Neural progenitor cell (in vitro differentiated cells): ENCODE measurements around the gene CSRP1. TPM values are rescaled to one million over a fixed set of nuclear protein-coding genes. Genes with fewer than 3 reads are reported as not detected.

Experiments used
- DNase-seq: peaks from one replicate; pipeline ENCODE4 v3.0.0-alpha.2; 2016; ENCODE audit warnings: low spot score
- H2AFZ ChIP-seq: fragments of 200-600 bp; sonication (generic); replicated peaks from 2 replicates; pipeline ENCODE4 v1.6.1; 2016; ENCODE audit warnings: antibody characterized with exemption
- H3F3A ChIP-seq: fragments of 200-600 bp; sonication (generic); 2 replicates; pipeline ENCODE4 v1.6.1; 2016; ENCODE audit warnings: antibody characterized with exemption, low read depth
- H3K27ac ChIP-seq: fragments of 200-600 bp; sonication (generic); 2 replicates; pipeline ENCODE4 v1.5.1; 2016; ENCODE audit warnings: mild to moderate bottlenecking
- H3K27me3 ChIP-seq: fragments of 200-600 bp; sonication (generic); 2 replicates; pipeline ENCODE4 v1.6.1; 2016; ENCODE audit warnings: mild to moderate bottlenecking, moderate library complexity
- H3K36me3 ChIP-seq: fragments of 200-600 bp; sonication (generic); 2 replicates; pipeline ENCODE4 v1.5.1; 2016
- H3K4me1 ChIP-seq: fragments of 200-600 bp; sonication (generic); 2 replicates; pipeline ENCODE4 v1.6.1; 2016; ENCODE audit warnings: mixed run types
- H3K4me2 ChIP-seq: fragments of 200-600 bp; sonication (generic); 2 replicates; pipeline ENCODE4 v1.6.1; 2016
- H3K4me3 ChIP-seq: fragments of 200-600 bp; sonication (generic); 2 replicates; pipeline ENCODE4 v1.5.1; 2016
- H3K79me2 ChIP-seq: fragments of 200-600 bp; sonication (generic); 2 replicates; pipeline ENCODE4 v1.6.1; 2016; ENCODE audit warnings: low read depth
- H3K9ac ChIP-seq: fragments of 200-600 bp; sonication (generic); 2 replicates; pipeline ENCODE4 v1.6.1; 2016
- H3K9me3 ChIP-seq: fragments of 200-600 bp; sonication (generic); 2 replicates; pipeline ENCODE4 v1.5.1; 2016; ENCODE audit warnings: low read depth
- H4K20me1 ChIP-seq: fragments of 200-600 bp; sonication (generic); 2 replicates; pipeline ENCODE4 v1.6.1; 2016; ENCODE audit warnings: low read depth
- H3K27ac Mint-ChIP-seq: 3 replicates; pipeline ENCODE4 v1.8.0; 2021; ENCODE audit warnings: mixed read lengths
- H3K27me3 Mint-ChIP-seq: 2 replicates; pipeline ENCODE4 v1.8.0; 2022; ENCODE audit warnings: low read depth, mild to moderate bottlenecking, inconsistent platforms, moderate library complexity, mixed read lengths; ENCODE audit not compliant: insufficient read depth
- H3K36me3 Mint-ChIP-seq: 3 replicates; pipeline ENCODE4 v1.8.0; 2021; ENCODE audit warnings: mixed read lengths
- H3K4me1 Mint-ChIP-seq: 3 replicates; pipeline ENCODE4 v1.8.0; 2021; ENCODE audit warnings: mixed read lengths
- H3K4me3 Mint-ChIP-seq: 3 replicates; pipeline ENCODE4 v1.8.0; 2021; ENCODE audit warnings: mild to moderate bottlenecking, moderate library complexity, mixed read lengths
- H3K9me3 Mint-ChIP-seq: 3 replicates; pipeline ENCODE4 v1.8.0; 2020; ENCODE audit warnings: mixed read lengths
- EZH2 ChIP-seq: fragments of 200-600 bp; sonication (generic); IDR thresholded peaks from 2 replicates; pipeline ENCODE4 v1.6.1; 2017; ENCODE audit warnings: antibody characterized with exemption, mild to moderate bottlenecking, moderate library complexity
- EZH2phosphoT487 ChIP-seq: fragments of 200-600 bp; sonication (generic); IDR thresholded peaks from 2 replicates; pipeline ENCODE4 v1.6.1; 2017; ENCODE audit warnings: antibody characterized with exemption
- total RNA-seq: library from RNA; depleted of rRNA; stranded (reverse); fragments of >200 nt; gene quantifications from 2 replicates; pipeline ENCODE4 v1.2.3, GENCODE V29; 2015; ENCODE audit warnings: low replicate concordance
- TF ChIP-seq, protein P1 (sequence below): fragments of 200-600 bp; sonication (generic); IDR thresholded peaks from 2 replicates; pipeline ENCODE4 v1.5.1; 2017; ENCODE audit warnings: antibody characterized with exemption, mild to moderate bottlenecking

CSRP1 gene
- total RNA-seq, 1 donor from 2014 or later: 2.5 TPM

DNA sequence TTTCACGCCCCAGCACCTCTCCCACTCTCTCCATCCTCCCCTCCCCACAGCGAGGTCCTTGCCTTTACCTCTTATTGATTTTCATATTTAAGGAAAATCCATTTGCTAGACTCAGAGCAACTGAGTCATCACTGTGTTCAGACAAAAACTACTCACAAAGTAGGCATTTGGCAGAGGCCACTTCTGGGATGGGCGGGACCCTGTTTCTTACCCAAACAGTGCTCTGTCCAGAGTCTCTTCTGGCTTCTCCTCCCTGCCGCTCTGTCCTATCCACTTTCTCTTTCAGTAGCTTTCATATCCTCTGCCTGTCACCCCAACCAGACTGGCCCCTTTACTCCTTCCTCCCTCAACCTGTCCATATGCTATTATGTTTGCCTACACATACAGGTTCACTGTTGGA, 29.6 kb upstream of the CSRP1 start:
- Histone ChIP-seq H3K27ac (no peak overlapping the region), H3K4me2 (no peak overlapping the region), H3K4me1 (peaks cover 24% of the 10 kb centered on the region), H2AFZ (no peak overlapping the region), H3K36me3 (no peaks in the 10 kb centered on the region), H4K20me1 (peaks cover 13% of the 10 kb centered on the region), H3F3A (peaks cover 18% of the 10 kb centered on the region), H3K9me3 (no peaks in the 10 kb centered on the region), H3K79me2 (no peaks in the 10 kb centered on the region), H3K9ac (no peak overlapping the region), H3K4me3 (no peak overlapping the region), H3K27me3 (peaks cover 56% of the 10 kb centered on the region)
- H3K27ac Mint-ChIP-seq: no peak overlapping the region
- peaks cover 35% of the 10 kb centered on the region for H3K27me3 Mint-ChIP-seq
- TF ChIP-seq, protein P1, sequence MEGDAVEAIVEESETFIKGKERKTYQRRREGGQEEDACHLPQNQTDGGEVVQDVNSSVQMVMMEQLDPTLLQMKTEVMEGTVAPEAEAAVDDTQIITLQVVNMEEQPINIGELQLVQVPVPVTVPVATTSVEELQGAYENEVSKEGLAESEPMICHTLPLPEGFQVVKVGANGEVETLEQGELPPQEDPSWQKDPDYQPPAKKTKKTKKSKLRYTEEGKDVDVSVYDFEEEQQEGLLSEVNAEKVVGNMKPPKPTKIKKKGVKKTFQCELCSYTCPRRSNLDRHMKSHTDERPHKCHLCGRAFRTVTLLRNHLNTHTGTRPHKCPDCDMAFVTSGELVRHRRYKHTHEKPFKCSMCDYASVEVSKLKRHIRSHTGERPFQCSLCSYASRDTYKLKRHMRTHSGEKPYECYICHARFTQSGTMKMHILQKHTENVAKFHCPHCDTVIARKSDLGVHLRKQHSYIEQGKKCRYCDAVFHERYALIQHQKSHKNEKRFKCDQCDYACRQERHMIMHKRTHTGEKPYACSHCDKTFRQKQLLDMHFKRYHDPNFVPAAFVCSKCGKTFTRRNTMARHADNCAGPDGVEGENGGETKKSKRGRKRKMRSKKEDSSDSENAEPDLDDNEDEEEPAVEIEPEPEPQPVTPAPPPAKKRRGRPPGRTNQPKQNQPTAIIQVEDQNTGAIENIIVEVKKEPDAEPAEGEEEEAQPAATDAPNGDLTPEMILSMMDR: no peak
- no peak for TF ChIP-seq EZH2phosphoT487
- TF ChIP-seq EZH2: no peak
- peaks cover 41% of the 10 kb centered on the region for H3K4me1 Mint-ChIP-seq
- no peak overlapping the region for H3K4me3 Mint-ChIP-seq
- peaks cover 2% of the 10 kb centered on the region for H3K9me3 Mint-ChIP-seq
- DNase-seq: no peak
- no peaks in the 10 kb centered on the region for H3K36me3 Mint-ChIP-seq

DNA sequence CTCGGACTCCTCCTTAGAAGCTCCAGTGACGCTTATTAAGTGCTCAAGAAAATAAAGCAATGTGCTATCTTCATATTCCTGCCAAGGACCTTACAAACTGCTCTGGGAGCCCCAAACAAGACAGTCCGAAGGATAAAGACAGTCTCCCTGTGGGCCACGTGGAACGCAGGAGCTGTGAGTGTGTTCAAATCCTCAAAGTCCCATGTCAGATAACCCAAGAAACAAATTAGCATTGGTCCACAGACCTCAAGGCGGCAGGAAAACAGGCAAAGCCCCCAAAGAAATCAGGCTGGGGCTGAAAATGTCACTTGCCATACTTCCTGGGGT, 29.0 kb upstream of the CSRP1 start:
- H3K27ac Mint-ChIP-seq: no peak overlapping the region
- Histone ChIP-seq H3F3A (peaks cover 17% of the 10 kb centered on the region), H3K36me3 (no peaks in the 10 kb centered on the region), H3K4me3 (no peak overlapping the region), H3K27me3 (peaks cover 49% of the 10 kb centered on the region), H3K27ac (no peak overlapping the region), H2AFZ (no peak overlapping the region), H3K79me2 (no peaks in the 10 kb centered on the region), H3K9me3 (no peaks in the 10 kb centered on the region), H4K20me1 (peaks cover 12% of the 10 kb centered on the region), H3K9ac (no peak overlapping the region), H3K4me1 (peaks cover 24% of the 10 kb centered on the region), H3K4me2 (no peak overlapping the region)
- no peak for TF ChIP-seq EZH2
- TF ChIP-seq EZH2phosphoT487: no peak
- TF ChIP-seq, protein P1: no peak
- H3K9me3 Mint-ChIP-seq: peaks cover 2% of the 10 kb centered on the region
- no peak for DNase-seq
- H3K27me3 Mint-ChIP-seq: peaks cover 31% of the 10 kb centered on the region
- no peaks in the 10 kb centered on the region for H3K36me3 Mint-ChIP-seq
- no peak overlapping the region for H3K4me3 Mint-ChIP-seq
- H3K4me1 Mint-ChIP-seq: peaks cover 39% of the 10 kb centered on the region

DNA sequence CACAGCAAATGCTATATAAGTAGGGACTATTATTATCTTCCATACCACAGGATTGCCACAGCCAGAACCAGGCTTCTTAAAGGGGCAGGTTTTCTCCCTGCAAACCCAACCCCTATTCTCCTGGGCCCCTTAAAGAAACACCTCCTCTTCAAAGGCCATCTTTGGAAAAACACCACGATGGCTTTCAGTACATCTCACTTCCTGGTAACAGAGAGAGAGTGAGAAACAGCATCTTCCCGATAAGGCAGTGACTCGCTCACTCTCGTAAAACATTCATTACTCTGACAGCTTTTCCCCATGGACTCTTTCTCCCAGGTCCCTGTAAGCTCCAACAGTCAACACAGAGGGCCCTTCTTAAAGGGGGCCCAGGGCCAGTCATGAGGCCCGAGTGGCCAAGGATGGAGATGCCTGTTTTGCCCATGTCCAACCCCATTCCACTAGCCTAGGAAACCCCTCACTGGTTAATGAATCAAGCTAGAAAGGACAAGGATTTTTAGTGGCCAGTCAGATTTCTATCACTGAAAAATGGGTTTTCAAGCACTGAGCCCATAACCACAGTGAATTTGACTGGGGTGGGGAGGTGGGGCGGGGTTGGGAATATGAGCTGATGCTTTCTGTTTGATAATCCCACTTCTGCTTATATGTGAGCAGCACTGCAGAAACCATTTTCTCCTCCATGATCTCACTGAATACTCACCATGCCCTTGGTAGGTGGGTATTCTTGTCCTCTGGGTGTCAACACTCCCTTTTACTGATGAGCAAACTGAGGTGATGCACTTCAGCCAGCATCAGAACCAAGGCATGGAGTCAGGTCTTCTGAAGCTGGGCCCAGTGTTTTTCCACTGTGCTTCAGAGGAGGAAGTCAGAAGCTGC, 28.4 kb upstream of the CSRP1 start:
- H3K79me2 ChIP-seq: no peaks in the 10 kb centered on the region
- no peaks in the 10 kb centered on the region for H3K36me3 Mint-ChIP-seq
- peaks cover 2% of the 10 kb centered on the region for H3K9me3 Mint-ChIP-seq
- TF ChIP-seq EZH2phosphoT487: no peak
- TF ChIP-seq EZH2: no peak
- TF ChIP-seq, protein P1: no peak
- H3K36me3 ChIP-seq: no peaks in the 10 kb centered on the region
- H2AFZ ChIP-seq: no peak overlapping the region
- H3F3A ChIP-seq: peaks cover 11% of the 10 kb centered on the region
- H3K4me3 Mint-ChIP-seq: no peak overlapping the region
- peaks cover 18% of the 10 kb centered on the region for H3K4me1 ChIP-seq
- H3K4me2 ChIP-seq: no peak overlapping the region
- H4K20me1 ChIP-seq: peaks cover 6% of the 10 kb centered on the region
- H3K27ac Mint-ChIP-seq: peak overlapping the region; percentile 59
- no peaks in the 10 kb centered on the region for H3K9me3 ChIP-seq
- H3K27me3 ChIP-seq: peaks cover 43% of the 10 kb centered on the region
- H3K9ac ChIP-seq: no peak overlapping the region
- H3K27ac ChIP-seq: no peak overlapping the region
- no peak for DNase-seq
- peaks cover 26% of the 10 kb centered on the region for H3K27me3 Mint-ChIP-seq
- no peak overlapping the region for H3K4me3 ChIP-seq
- peaks cover 37% of the 10 kb centered on the region for H3K4me1 Mint-ChIP-seq
